D341Med (cell line): Measurements from ENCODE around the gene MAPT.
"Not testable (repeated sequence)": the region's sequence is repeated elsewhere in the genome, so short reads cannot be mapped to it uniquely, and the experiment has no call there.

Source experiments
- DNase-seq: peaks from one replicate; pipeline ENCODE4 v3.0.0; 2012; ENCODE audit warnings: low spot score

MAPT gene

GRCh38 chr17:45992904-45993303, 98.5 kb downstream of the MAPT start:
- DNase-seq = no peak

- no peak for DNase-seq
Observed at GRCh38 chr17:45993962-45994627, 99.7 kb downstream of the MAPT start.

GRCh38 chr17:45994987-45995386, 100.6 kb downstream of the MAPT start:
- DNase-seq = no peak

GRCh38 chr17:45995627-45996270, 101.4 kb downstream of the MAPT start:
- DNase-seq = no peak

GRCh38 chr17:45996282-45996937, 102.1 kb downstream of the MAPT start:
- no peak for DNase-seq

GRCh38 chr17:45997166-45997565, 102.8 kb downstream of the MAPT start:
- DNase-seq = no peak

- no peak for DNase-seq
Observed at GRCh38 chr17:45997624-45998023, 103.3 kb downstream of the MAPT start.

- no peak for DNase-seq
Observed at GRCh38 chr17:45998987-45999899, 104.9 kb downstream of the MAPT start, which contains the start of gene STH. STH (plus strand) TSS chr17:45999250; CDS start chr17:45999280, 30 bp downstream.

- no peak for DNase-seq
Observed at GRCh38 chr17:45999900-46000290, 105.5 kb downstream of the MAPT start.

- DNase-seq = no peak
Observed at GRCh38 chr17:46000292-46000691, 105.9 kb downstream of the MAPT start.

- DNase-seq = no peak
Observed at GRCh38 chr17:46000757-46001156, 106.4 kb downstream of the MAPT start.

GRCh38 chr17:46001390-46002310, 107.3 kb downstream of the MAPT start:
- DNase-seq = peak; percentile 46

GRCh38 chr17:46002311-46002972, 108.1 kb downstream of the MAPT start:
- DNase-seq = peak; percentile 92

GRCh38 chr17:46002973-46003316, 108.6 kb downstream of the MAPT start:
- DNase-seq = no peak

- peak; percentile 58 for DNase-seq
Observed at GRCh38 chr17:46003907-46004748, 109.8 kb downstream of the MAPT start.

GRCh38 chr17:46006082-46006481, 111.7 kb downstream of the MAPT start:
- not testable (repeated sequence) for DNase-seq

- no peak for DNase-seq
Observed at GRCh38 chr17:46007461-46007965, 113.2 kb downstream of the MAPT start.

- DNase-seq = no peak
Observed at GRCh38 chr17:46008591-46008990, 114.2 kb downstream of the MAPT start.
